Measurements from ENCODE around the gene DLG2. TPM values are rescaled to one million over a fixed set of nuclear protein-coding genes. Genes with fewer than 3 reads are reported as not detected.

DLG2 gene
- total RNA-seq, 4 donors from 2014 or later = 7.3 to 14.1 (median 11.1) TPM

- Histone ChIP-seq H3K9me3 (no peaks in the 10 kb centered on the region), H3K4me1 (peaks cover 5 to 13% (median 8%) of the 10 kb centered on the region in 4 donors), H3K36me3 (no peaks in the 10 kb centered on the region), H3K27ac (replicated peaks in 1 of 4) (no peak overlapping the region), H3K4me3 (no peak overlapping the region), H3K27me3 (no peaks in the 10 kb centered on the region)
- intact Hi-C loops (cut with DNase I) = no loop called here
- TF ChIP-seq EP300 (IDR thresholded peaks at IDR 0.05) (no peak), CTCF (IDR thresholded peaks at IDR 0.05) (no peak), POLR2AphosphoS5 (IDR thresholded peaks at IDR 0.05) (no peak), POLR2A (IDR thresholded peaks at IDR 0.05; ENCODE audit: low read depth) (no peak)
- no peak for DNase-seq (ENCODE audit: extremely low spot score)
- 85% methylated on average over 2 of the region's 2 CpGs for WGBS
These were observed 760.2 kb downstream of the DLG2 start for GRCh38 chr11:84866922-84867321.

- no peak for TF ChIP-seq POLR2AphosphoS5 (IDR thresholded peaks at IDR 0.05)
- TF ChIP-seq POLR2A (IDR thresholded peaks at IDR 0.05; ENCODE audit: low read depth) = no peak
- intact Hi-C loops (cut with DNase I) = no loop called here
- H3K9me3 ChIP-seq = no peaks in the 10 kb centered on the region
These were observed 761.2 kb downstream of the DLG2 start for GRCh38 chr11:84865791-84866535.

GRCh38 chr11:84865257-84865656 lies 761.9 kb downstream of the DLG2 start:
- no peak for TF ChIP-seq POLR2AphosphoS5 (IDR thresholded peaks at IDR 0.05)
- TF ChIP-seq POLR2A (IDR thresholded peaks at IDR 0.05; ENCODE audit: low read depth) = no peak
- no peak for TF ChIP-seq EP300 (IDR thresholded peaks at IDR 0.05)
- no peak for TF ChIP-seq CTCF (IDR thresholded peaks at IDR 0.05)
- no peak for DNase-seq (ENCODE audit: extremely low spot score)
- H3K27me3 ChIP-seq = no peaks in the 10 kb centered on the region
- intact Hi-C loops (cut with DNase I) = no loop called here
- no peaks in the 10 kb centered on the region for H3K36me3 ChIP-seq
- no peak overlapping the region for H3K4me3 ChIP-seq
- no peaks in the 10 kb centered on the region for H3K9me3 ChIP-seq
- H3K27ac ChIP-seq (replicated peaks in 1 of 4) = no peak overlapping the region
- peaks cover 5 to 13% (median 8%) of the 10 kb centered on the region in 4 donors for H3K4me1 ChIP-seq

More at GRCh38 chr11:84865791-84866535, 761.2 kb downstream of the DLG2 start:
- Histone ChIP-seq H3K27ac (replicated peaks in 1 of 4) (no peak overlapping the region), H3K27me3 (no peaks in the 10 kb centered on the region), H3K4me3 (no peak overlapping the region), H3K4me1 (peaks cover 5 to 13% (median 8%) of the 10 kb centered on the region in 4 donors), H3K36me3 (no peaks in the 10 kb centered on the region)
- WGBS = 85% methylated on average over 1 of the region's 1 CpG
- no peak for DNase-seq (ENCODE audit: extremely low spot score)

- no peaks in the 10 kb centered on the region for H3K4me1 ChIP-seq
- no peaks in the 10 kb centered on the region for H3K9me3 ChIP-seq
- no peaks in the 10 kb centered on the region for H3K27me3 ChIP-seq
- no peak overlapping the region for H3K27ac ChIP-seq (replicated peaks in 1 of 4)
- no peak for DNase-seq (ENCODE audit: extremely low spot score)
- H3K4me3 ChIP-seq = no peak overlapping the region
- H3K36me3 ChIP-seq = no peaks in the 10 kb centered on the region
- intact Hi-C loops (cut with DNase I) = no loop called here
- no peak for TF ChIP-seq EP300 (IDR thresholded peaks at IDR 0.05)
- TF ChIP-seq CTCF (IDR thresholded peaks at IDR 0.05) = no peak
- TF ChIP-seq POLR2AphosphoS5 (IDR thresholded peaks at IDR 0.05) = no peak
- TF ChIP-seq POLR2A (IDR thresholded peaks at IDR 0.05; ENCODE audit: low read depth) = no peak
These were observed 769.4 kb downstream of the DLG2 start for GRCh38 chr11:84857746-84858145.

GRCh38 chr11:84855508-84856245 lies 771.5 kb downstream of the DLG2 start:
- Histone ChIP-seq H3K27me3 (no peaks in the 10 kb centered on the region), H3K9me3 (no peaks in the 10 kb centered on the region), H3K4me3 (no peak overlapping the region), H3K4me1 (no peaks in the 10 kb centered on the region), H3K36me3 (no peaks in the 10 kb centered on the region), H3K27ac (replicated peaks in 1 of 4) (no peak overlapping the region)
- intact Hi-C loops (cut with DNase I) = no loop called here
- no peak for TF ChIP-seq CTCF (IDR thresholded peaks at IDR 0.05)
- no peak for TF ChIP-seq EP300 (IDR thresholded peaks at IDR 0.05)
- TF ChIP-seq POLR2A (IDR thresholded peaks at IDR 0.05; ENCODE audit: low read depth) = no peak
- no peak for TF ChIP-seq POLR2AphosphoS5 (IDR thresholded peaks at IDR 0.05)
- DNase-seq (ENCODE audit: extremely low spot score) = no peak
- 81% methylated on average over 3 of the region's 3 CpGs for WGBS
